SH-SY5Y (cell line): ENCODE measurements around the gene CDC42EP3.

Source experiments
- GATA2 ChIP-seq: IDR thresholded peaks from 2 replicates; pipeline ENCODE4 v1.6.1; 2011; ENCODE audit warnings: mild to moderate bottlenecking, low read depth, low read length
- GATA3 ChIP-seq: IDR thresholded peaks from 2 replicates; pipeline ENCODE4 v1.6.1; 2011; ENCODE audit warnings: low read depth, mild to moderate bottlenecking, low read length, moderate library complexity

DNA sequence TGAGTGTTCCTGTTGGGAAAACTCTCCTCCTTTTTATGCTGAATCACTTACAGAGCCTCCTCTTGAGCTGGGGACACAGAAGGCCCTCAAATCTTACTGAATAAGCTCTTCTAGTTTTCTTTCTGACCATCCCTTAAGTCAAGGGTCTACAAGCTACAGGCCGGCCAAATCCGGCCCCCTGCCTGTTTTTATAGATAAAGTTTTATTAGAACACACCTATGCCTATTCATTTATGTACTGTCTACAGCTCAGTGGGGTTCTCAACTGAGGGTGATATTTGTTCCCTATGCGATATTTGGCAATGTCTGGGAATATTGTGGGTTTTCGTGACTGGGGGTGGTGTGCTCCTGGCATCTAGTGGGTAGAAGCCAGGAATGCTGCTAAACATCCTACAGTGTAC lies 14.0 kb downstream of the CDC42EP3 start:
- TF ChIP-seq GATA2 (no peak), GATA3 (no peak)
